Stimulated activated CD4-positive, alpha-beta T cell treated with anti-CD3 and anti-CD28 coated beads, Interleukin-1b, Interleukin-23, amount 100 ng/mL, for 1 hour (primary cell): Measurements from ENCODE around the gene RFLNA.

Experiments used
- DNase-seq, 2 donors: peaks; one replicate each; pipeline ENCODE4 v3.0.0-alpha.2; 2020; ENCODE audit warnings: low read depth in 2 of 2

RFLNA gene

DNA sequence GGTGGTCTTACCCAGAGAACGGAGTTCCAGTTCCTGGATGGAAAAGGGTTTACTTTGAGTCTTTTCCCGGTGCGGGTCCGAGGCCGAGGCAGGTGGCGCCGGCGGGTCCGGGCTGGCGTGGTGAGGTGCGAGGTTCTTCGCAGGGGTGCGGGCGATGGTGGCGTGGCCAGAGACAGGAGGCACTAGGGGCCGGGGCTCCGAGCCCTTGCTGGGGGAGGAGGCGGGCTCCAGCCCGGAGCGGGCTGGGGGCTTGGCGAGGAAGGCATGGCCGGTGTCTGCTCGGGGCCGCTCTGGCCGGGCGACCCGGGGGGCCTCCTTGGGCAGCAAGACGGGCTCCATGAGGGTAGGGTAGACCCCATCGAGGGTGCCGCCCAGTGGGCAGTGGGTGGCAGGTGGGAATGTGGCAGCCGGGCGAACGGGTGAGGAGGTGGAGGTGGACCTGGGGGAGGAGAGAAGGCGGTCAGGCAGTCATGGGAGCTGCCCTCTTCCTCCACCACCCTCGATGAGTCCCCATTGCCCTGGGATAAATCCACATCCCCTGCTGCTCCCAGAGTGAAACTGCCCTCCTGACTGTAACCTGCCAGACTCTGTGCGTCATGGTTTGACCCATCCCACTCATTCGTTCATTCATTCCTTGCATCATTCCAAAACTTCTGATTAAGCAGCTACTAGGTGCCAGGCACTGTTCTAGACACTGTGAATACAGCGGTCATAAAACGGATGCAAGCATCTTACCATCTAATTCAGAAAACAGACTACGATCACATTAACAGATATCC lies 42.0 kb downstream of the RFLNA start:
- no peak for DNase-seq

DNA sequence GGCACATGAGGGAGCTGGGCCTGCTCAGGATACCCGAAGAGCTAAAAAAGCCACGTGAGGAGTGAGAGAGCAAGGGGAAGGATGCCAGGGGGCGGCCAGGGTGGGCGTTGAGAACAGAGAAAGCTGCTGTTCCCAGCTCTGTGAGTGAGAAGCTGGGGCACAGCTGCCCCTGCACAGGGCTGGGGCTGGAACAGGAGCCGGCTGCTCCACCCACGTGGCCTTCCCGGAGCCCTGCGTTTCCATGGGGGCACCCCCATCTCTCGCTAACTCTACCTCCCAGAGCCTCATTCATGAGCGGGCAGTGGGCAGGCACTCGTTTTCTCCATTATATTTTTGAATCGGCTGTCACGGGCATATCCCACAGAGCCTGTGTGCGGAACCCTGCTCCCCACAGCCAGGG lies 42.7 kb downstream of the RFLNA start:
- no peak for DNase-seq

GRCh38 chr12:124338448-124338847 lies 43.6 kb downstream of the RFLNA start:
- DNase-seq, result no peak

DNA sequence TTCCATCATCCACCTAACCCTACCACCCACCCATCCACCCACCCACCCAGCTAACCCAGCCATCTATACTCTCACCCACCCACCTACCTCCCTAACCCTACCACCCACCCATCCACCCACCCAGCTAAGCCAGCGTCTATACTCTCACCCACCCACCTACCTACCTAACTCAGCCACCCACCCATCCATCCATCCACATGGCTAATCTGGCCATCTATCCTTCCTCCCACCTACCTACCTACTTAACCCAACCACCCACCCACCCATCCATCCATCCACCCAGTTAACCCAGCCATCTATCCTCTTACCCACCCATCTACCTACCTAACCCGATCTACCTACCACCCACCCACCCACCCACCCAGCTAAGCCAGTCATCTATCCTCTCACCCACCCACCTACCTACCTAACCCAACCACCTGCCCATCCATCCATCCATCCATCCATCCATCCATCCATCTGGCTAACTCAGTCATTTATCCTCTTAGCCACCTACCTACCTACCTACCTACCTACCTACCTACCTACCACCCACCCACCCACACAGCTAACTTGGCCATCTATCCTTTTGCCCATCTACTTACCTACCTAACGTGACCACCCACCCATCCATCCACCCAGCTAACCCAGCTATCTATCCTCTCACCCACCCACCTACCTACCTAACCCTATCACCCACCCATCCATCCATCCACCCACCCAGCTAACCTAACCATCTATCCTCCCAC lies 44.1 kb downstream of the RFLNA start:
- no peak for DNase-seq

GRCh38 chr12:124340080-124340900 lies 45.4 kb downstream of the RFLNA start:
- no peak for DNase-seq

GRCh38 chr12:124341645-124342069 lies 46.8 kb downstream of the RFLNA start:
- no peak for DNase-seq

- no peak for DNase-seq
Measured at GRCh38 chr12:124344022-124344421, 49.1 kb downstream of the RFLNA start.

DNA sequence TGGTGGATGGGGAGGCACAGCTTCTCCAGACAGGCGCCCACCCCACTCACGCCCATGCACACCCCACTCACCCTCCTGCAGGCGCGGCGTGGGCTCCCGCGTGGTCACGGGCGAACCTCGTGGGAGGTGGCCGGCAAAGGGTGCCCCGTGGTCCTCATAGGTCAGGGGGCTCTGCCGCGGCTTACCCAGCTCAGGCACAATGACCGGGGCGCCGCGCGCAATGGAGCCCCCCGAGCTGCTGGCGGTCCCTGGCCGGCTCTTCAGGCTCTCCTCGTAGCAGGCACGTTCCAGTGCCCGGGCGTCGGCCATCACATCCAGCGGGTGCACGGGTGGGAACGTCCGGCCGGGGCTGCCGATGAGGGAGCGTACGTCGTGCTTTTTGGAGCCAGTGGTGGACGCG lies 49.6 kb downstream of the RFLNA start:
- DNase-seq, result no peak

DNA sequence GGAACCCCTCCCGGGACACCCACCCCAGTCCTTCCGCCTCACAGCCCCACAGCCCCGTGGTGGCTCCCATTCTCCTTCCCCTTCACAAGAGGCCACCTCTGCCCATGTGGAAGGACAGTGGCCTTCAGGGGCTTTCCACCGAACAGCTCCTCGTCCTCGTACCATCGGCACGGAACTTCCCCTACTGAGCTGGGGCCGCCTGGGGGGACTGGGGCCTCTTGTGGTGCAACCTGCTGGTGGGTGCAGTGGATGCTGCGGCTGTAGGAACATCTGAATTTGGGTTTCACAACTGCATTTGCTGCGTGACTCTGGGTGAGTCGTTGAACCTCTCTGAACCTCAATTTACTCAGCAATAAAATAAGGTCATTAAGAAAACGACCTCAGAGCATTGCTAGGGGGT lies 50.9 kb downstream of the RFLNA start:
- DNase-seq, result no peak

GRCh38 chr12:124346425-124347168 lies 51.7 kb downstream of the RFLNA start:
- DNase-seq, result no peak

- DNase-seq, result no peak
Measured at GRCh38 chr12:124347335-124347734, 52.4 kb downstream of the RFLNA start.

DNA sequence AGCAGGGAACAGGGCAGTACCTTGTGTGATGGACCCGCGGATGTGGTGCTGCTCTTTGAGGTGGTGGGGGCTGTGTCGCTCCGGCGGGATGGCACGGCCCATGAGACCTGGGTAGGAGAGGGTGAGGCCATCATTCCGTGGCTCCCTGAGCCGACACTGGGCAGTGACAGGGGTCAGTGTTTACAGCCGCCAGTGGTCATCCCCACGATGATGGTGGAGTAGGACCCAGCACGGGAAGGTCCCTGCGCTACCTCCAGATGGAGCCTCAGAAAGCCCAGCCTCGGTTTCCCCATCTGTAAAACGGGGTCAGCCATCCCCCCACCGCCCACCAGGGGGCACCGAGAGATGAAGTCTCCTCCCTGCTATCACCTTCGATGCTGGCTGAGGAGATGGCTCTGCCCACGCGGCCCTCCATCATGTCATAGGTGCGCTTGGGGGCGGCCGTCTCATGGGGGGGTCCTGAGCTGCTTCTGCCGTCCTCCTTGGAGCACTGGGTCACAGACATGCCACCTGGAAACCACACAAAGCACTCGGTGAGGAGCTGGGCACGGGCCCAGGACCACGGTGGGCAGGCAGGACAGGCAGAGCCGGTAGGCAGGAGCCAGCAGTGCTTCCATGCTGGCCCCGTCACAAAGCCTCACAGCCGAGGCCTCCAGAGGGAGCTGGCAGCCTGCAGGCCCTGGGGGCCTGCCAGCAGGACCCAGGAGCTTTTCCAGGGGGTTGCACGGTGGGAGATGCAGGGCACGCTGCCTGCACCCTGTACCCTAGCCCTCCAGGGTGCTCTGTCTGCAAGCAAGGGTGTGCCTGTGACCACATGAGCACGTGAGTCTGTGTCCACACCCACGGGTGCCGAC lies 53.1 kb downstream of the RFLNA start:
- peak in 1 of 2 donors; percentile 17 for DNase-seq

GRCh38 chr12:124348659-124349380 lies 53.9 kb downstream of the RFLNA start:
- no peak for DNase-seq

GRCh38 chr12:124350491-124350890 lies 55.6 kb downstream of the RFLNA start:
- DNase-seq, result no peak

GRCh38 chr12:124351422-124351821 lies 56.5 kb downstream of the RFLNA start:
- no peak for DNase-seq

GRCh38 chr12:124352257-124352656 lies 57.4 kb downstream of the RFLNA start:
- DNase-seq, result no peak

- DNase-seq, result no peak
Measured at GRCh38 chr12:124352839-124353238, 57.9 kb downstream of the RFLNA start.

DNA sequence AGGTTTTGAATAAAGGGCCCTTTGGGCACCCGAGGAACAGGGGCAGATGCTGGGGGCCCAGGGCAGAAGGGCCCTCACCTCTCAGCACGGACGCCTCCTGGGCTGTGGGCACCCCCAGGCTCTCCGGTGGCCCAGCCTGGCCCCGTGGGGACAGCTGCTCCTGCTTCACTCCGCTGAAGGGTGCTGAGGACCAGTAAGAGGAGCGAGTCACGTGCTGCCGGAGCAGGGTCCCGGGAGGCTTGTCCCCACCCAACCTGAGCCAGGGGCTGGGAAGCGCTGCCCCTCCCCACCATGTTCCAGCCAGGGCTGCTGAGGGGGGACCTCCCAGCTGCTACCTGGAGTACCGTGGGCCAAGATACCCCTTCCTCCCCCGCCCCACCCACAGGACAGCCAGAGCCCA lies 59.5 kb downstream of the RFLNA start:
- no peak for DNase-seq

DNA sequence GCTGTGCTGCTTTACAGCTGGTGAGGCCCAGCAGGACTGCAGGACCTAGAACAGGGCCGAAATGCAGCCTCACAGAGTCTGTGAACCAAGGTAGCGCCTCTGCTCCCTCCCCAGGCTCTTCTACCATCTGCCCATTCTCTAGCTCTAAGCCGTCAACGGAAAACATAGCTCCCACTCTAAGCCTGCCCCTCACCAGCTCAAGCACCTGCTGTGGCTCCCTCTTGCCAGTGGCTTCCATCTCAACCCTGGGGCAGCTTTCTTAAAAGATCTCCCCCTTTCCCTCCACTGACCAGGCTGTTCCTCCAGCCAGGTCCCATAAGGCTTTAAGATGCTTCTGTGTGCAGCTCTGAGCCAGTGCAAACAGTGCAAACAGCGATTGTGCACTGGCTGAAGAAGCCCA lies 61.3 kb downstream of the RFLNA start:
- no peak for DNase-seq

GRCh38 chr12:124357616-124358015 lies 62.7 kb downstream of the RFLNA start:
- no peak for DNase-seq
